GM18505 (cell line): ENCODE data around the gene FAM177A1.
"Not testable (repeated sequence)": the region's sequence is repeated elsewhere in the genome, so short reads cannot be mapped to it uniquely, and the experiment has no call there.

Experiments used
- ATAC-seq: cut with Tn5 transposase; IDR thresholded peaks from one replicate; pipeline ENCODE4 v1.9.1; 2021; ENCODE audit not compliant: unreplicated experiment
- POLR2A ChIP-seq: IDR thresholded peaks from 4 replicates; pipeline ENCODE4 v1.6.1; 2011; ENCODE audit warnings: borderline replicate concordance; ENCODE audit not compliant: insufficient read depth, insufficient read length; ENCODE audit errors: extremely low read depth

FAM177A1 gene

DNA sequence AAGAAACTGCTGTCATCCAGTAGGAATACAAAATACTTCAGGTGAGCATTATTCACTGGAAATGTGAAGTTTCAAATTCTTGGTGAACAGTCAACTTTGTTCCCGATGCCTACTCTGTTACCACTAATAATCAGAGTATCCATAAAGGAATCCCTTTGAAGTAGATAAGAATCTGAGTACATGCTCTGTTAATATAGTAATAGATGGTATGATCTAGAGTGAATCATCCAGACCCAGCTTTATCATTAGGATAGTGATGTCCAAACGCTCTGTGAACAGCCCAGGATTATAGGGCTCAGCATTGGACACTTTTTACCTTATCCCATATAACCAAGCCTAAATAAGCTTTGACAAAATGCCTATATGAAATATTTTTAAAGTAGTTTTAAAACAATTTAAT is 42.4 kb downstream of the FAM177A1 start:
- ATAC-seq: no peak
- TF ChIP-seq POLR2A: no peak

DNA sequence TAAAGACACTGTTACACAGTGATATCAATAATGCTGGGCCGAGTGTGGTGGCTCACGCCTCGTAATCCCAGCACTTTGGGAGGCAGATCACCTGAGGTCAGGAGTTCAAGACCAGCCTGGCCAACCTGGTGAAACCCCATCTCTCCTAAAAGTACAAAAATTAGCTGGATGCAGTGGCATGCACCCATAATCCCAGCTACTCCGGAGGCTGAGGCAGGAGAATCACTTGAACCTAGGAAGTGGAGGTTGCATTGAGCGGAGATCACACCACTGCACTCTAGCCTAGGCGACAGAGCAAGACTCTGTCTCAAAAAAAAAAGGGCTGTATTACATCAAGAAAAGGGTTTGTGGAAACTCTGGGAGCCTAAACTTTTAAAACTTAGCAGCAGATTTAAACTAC is 48.6 kb downstream of the FAM177A1 start:
- ATAC-seq: not testable (repeated sequence)

DNA sequence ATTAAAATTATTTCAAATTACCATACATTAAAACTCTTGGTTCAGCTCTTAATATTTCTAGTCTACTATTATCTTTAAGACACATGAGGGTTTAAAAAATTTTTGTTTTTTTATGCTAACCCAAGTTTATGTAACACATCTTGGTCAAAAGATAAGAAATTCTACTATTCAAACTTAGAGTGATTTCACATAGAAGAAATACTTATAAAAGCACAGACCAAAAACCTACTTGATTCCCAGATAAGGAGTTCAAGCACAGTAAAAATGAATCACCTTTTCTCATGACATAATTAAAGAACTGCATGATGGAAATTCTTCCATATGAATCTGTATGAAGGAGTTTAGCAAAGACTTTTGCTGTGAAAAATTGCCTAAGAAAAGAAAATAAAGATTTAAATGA is 61.8 kb downstream of the FAM177A1 start:
- no peak for TF ChIP-seq POLR2A
- ATAC-seq: no peak

DNA sequence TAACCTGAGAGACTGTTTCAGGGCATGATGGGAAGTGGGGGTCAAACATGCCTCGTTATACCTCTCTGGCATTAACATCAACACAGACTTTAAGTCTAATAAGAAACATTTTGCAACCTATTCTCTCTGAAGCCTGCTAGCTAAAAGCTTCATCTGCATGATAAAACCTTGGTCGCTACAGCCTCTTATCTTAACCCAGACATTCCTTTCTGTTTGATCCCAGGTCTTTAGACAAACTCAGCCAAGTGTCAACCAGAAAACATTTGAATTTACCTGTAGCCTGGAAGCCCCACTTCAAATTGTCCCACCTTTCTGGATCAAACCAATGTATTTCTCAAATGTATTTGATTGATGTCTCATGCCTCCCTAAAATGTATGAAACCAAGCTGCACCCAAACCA is 66.6 kb downstream of the FAM177A1 start:
- TF ChIP-seq POLR2A: no peak
- no peak for ATAC-seq

DNA sequence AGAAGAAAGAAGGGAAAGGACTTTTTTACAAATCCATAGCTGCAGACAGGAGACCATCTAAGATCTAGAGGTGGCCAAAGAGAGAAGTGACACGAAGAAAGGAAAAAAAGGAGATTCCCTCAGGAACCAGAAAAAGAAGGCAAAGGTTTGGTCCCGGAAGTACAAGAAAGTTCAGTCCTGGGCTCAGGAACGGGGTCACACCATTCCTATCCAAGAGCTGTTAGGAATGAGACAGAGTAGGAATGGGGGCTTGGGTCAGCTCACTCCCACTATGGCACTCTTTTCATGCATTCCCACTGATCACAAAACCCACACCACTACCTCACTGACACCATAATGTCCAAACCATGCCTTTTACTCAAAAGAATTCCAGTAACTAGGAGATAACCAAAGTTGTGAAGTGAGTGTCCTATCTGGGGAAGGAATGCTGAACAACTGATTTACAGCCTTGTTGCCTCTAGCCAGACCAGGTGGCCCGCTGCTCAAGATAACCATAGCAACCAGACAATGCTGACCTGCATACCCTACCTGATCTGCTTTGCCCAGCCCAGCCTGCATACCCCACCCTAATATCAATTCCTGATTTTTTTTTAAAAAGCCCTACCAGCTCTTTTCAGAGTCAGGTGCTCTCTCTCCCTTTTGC is 67.4 kb downstream of the FAM177A1 start:
- TF ChIP-seq POLR2A: no peak
- no peak for ATAC-seq

DNA sequence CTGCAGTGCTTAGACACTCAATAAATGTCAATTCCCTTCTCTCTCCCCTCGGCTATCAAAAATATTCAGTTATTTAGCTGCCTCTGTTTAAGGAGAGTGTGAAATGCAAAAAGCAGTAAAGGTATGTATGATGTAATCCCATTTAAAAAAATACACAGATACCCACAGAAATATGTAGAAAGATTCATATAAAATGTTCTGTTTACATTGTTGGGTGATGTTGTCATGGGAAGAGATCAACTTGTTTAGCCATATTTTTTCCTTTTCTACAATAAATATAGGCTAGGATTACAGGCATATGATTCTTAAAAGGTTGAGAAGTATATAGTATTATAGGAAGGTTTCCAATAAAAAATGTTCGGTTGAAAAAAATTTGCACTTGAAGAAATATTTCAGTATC is 68.0 kb downstream of the FAM177A1 start:
- no peak for ATAC-seq

DNA sequence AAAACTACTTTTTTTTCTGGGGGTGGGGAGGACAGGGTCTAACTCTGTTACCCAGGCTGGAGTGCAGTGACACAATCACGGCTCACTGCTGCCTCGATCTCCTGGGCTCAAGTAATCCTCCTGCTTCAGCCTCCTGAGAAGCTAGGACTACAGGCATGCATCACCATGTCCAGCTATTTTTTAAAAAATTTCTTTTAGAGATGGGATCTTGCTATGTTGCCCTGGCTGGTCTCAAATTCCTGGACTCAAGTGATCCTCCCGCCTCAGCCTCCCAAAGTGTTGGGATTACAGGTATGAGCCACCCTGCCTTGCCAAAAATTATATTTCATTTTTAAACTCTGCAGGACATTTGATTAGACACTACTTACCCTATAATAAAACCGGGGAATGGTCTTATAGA is 70.2 kb downstream of the FAM177A1 start:
- no peak for TF ChIP-seq POLR2A
- no peak for ATAC-seq

More for the DNA sequence above, 68.0 kb downstream of the FAM177A1 start:
- TF ChIP-seq POLR2A: no peak

DNA sequence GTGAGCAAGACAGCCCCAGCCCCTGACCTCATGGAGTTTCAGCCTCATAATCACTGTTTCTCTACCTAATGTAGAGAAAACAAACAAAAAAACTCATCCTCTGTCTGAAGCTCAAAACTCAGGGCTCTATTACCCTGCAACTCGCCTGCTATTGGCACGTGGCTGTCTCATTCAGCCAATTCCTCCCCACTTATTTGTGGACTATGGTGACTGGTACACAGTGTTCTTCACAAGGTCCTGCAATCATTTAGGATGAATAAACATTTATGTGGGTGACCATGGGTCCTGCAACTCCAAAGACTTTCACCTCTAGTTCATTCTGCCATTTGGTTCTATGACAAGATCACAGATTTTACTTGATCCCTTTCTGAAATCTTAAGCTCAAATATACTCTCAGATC is 71.0 kb downstream of the FAM177A1 start:
- no peak for ATAC-seq
- no peak for TF ChIP-seq POLR2A

DNA sequence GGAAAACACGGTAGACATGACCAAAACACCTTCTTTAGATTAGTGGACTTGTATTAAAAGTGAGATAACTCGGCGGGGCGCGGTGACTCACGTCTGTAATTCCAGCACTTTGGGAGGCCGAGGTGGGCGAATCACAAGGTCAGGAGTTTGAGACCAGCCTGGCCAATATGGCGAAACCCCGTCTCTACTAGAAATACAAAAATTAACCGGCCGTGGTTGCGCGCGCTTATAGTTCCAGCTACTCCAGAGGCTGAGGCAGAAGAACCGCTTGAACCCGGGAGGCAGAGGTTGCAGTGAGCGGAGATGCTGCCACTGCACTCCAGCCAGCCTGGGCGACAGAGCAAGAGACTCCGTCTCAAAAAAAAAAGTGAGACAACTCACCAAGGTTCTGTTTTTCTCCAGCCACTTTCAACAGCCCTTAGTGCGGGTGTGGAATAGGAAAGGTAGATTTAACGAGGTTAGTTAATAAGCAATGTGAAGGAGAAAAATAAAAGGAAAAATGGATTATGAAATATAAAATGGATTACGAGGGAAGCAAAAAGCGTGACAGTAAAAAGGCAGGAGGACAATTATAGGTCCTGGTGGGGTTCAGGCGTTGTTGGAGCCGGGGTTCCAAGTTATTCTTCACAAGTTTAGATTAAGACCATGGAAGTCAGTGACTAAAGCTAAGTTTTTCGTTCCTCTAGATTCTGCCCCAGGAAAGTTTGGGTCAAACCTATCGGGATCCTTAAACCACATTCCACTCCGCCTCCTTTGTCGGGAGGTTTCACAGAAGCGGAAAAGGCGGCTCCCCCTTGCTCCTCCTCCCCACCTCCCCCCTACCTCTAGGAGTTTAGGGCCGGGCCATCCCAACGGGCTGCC is 75.2 kb downstream of the FAM177A1 start:
- TF ChIP-seq POLR2A: no peak
- no peak for ATAC-seq

DNA sequence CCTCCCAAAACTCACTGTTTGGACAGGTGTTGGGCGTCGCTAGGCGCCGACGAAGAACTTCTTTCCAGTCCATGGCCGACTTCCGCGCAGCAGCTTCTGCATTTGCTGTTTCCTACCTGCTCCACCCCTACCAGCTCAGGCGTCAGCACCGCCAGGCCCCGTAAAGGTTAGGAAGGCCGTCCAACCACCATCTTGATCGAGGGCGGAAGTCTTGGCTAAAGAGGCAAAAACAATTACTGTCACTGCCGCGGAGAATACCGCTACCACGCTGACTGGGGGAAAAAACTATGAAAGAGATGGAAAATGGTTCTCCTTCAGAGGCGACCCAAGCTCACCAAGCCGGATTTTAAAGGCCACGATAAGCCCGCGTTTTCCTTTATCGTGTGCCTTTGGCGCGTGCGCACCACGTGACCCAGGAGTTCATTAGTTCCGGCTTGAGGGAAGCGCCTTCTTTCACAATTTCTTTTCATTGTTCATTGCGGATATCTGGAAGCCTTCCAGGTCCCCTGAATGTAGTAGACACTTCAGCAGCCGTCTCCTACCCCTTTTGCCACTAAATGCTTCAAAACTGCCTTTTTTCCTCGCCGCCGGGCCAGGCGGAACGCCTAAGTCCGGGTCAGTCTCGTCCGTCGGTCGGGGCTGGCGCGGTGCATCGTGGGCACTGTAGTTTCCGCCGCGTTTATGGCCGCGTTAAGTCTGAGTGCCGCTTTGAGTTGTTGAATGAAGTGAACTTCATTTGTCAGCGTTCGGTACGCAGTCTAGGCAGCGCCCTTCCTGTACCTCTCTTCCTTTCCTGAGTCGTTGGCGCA is 76.0 kb downstream of the FAM177A1 start, which contains the start of the genes PPP2R3C and PRORP:
PPP2R3C (minus strand) TSS at position 104 of the 809 bp plus-strand sequence; CDS start at position 73, 31 bp downstream.
PRORP (plus strand) TSS at position 666 of the 809 bp plus-strand sequence. CDS start 694 bp downstream, outside the sequence.
- peak; percentile 63 for TF ChIP-seq POLR2A
- ATAC-seq: peak; percentile 87

DNA sequence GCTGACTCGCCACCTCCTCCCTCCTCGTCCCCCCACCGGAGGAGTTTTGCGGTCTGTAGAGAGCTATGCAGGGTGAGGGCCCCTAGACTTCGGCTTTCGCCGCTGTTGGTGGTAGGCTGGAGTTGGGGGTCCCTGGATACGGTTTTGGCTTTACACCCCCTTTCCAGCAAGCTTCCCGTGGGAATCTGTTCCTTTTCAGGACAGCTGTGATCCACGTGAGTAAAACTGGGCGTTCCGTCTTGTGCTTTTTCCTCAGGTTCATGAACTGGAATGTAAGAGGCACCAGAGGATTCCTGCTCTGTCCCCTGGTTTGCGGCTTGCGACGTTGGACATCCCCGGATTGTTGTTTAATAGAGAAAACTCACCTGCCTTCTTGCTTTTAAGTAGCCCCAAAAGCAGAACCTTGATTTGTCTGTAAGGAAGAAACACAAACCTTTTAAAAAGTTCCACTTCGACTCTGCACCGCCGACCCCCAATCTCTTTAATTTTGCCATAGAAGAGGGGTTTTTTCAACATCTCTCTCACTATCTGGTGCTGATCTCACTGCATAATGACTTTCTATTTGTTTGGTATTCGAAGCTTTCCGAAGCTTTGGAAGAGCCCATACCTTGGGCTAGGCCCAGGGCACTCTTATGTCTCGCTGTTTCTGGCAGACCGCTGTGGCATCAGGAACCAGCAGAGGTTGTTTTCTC is 76.8 kb downstream of the FAM177A1 start:
- no peak for TF ChIP-seq POLR2A
- ATAC-seq: peak; percentile 38

DNA sequence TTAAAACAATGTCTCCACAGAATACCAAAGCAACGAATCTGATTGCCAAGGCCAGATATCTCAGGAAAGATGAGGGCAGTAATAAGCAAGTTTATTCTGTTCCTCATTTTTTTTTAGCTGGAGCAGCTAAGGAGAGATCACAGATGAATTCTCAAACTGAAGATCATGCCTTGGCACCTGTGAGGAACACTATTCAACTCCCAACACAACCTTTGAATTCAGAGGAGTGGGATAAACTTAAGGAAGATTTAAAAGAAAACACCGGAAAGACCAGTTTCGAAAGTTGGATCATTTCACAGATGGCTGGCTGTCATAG is 77.3 kb downstream of the FAM177A1 start:
- no peak for ATAC-seq
- TF ChIP-seq POLR2A: no peak

DNA sequence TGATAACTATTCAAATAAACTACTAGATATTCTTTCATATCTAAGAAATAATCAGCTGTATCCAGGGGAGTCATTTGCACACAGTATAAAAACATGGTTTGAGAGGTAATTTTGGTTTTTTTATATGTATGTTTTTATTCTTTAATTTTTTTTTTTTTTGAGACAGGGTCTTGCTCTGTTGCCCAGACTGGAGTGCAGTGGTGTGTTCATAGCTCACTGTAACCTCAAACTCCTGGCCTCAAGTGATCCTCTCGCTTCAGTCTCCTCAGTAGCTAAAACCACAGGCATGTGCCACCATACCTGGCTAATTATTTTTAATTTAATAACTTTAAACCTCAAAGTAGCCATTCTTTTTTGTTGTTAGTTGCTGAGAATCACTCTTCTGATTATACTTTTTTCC is 78.1 kb downstream of the FAM177A1 start:
- TF ChIP-seq POLR2A: no peak
- ATAC-seq: no peak
